ENCODE data around the gene LPCAT3.

Gene LPCAT3

DNA sequence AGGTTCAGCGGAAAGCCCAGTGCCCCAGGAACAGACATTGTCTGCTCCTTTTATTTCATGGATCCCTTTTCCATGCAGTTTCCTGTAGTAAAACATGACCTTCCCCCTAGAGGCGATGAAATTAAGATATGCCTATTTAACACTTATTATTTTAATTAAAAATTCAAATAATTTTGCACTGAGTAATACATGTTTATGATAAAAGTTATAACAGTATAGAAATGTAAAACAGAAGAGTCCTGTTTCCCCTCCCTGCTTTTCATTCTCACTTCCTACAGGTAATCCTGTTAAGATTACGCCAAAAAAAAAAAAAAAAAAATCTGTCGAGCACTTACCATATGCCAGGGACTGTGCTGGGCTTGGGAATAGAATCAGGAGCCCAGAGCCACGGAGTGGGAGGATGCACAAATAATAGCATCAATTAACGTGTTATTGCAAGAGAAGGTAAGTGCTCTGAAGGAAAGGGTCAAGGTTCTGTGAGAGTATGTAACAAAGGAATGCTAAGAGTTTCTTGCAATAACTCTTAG lies 830 bp upstream of the LPCAT3 start:
- no peaks in the 10 kb centered on the region for H3K9me3 Mint-ChIP-seq
- no peak for DNase-seq
- H3K27me3 Mint-ChIP-seq (ENCODE audit: low read depth, poor library complexity) = no peaks in the 10 kb centered on the region
- TF ChIP-seq, protein P1, sequence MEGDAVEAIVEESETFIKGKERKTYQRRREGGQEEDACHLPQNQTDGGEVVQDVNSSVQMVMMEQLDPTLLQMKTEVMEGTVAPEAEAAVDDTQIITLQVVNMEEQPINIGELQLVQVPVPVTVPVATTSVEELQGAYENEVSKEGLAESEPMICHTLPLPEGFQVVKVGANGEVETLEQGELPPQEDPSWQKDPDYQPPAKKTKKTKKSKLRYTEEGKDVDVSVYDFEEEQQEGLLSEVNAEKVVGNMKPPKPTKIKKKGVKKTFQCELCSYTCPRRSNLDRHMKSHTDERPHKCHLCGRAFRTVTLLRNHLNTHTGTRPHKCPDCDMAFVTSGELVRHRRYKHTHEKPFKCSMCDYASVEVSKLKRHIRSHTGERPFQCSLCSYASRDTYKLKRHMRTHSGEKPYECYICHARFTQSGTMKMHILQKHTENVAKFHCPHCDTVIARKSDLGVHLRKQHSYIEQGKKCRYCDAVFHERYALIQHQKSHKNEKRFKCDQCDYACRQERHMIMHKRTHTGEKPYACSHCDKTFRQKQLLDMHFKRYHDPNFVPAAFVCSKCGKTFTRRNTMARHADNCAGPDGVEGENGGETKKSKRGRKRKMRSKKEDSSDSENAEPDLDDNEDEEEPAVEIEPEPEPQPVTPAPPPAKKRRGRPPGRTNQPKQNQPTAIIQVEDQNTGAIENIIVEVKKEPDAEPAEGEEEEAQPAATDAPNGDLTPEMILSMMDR (IDR thresholded peaks at IDR 0.05) = no peak
- peak overlapping the region; percentile 90 for H3K4me3 Mint-ChIP-seq
- peaks cover 30% of the 10 kb centered on the region for H3K4me1 Mint-ChIP-seq
- H3K36me3 Mint-ChIP-seq (ENCODE audit: low read depth) = peaks cover under 1% of the 10 kb centered on the region
- H3K27ac Mint-ChIP-seq = peak overlapping the region; percentile 43

DNA sequence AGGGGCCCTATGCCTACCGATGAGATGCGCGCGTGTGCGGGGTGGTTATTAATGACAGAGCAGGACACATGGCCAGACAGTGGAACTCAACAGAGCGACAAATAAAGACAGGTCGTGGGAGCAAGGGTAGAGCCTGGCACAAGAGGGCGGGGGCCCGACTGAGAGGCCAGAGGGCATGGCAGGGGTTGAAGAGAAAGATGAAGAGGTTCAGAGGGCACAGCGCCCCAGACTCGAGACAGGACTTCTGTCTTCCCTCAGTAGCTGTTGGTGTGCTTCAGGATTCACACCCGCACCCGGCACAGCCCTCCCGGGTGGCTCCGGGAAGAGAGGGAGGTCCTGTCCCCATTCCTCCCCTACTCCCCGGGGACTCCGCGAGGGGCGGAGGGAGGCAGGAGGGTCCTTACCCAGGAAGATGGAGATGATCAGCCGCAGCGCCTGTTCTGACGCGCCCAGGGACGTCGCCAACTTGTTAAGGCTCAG lies 366 bp downstream of the LPCAT3 start:
- Mint-ChIP-seq H3K4me3 (peak overlapping the region; percentile 90), H3K36me3 (ENCODE audit: low read depth) (peaks cover 11% of the 10 kb centered on the region), H3K27me3 (ENCODE audit: low read depth, poor library complexity) (peaks cover 4% of the 10 kb centered on the region), H3K4me1 (peaks cover 30% of the 10 kb centered on the region), H3K9me3 (no peaks in the 10 kb centered on the region), H3K27ac (peak overlapping the region; percentile 19)
- DNase-seq = peak; percentile 77
- TF ChIP-seq, protein P1 (IDR thresholded peaks at IDR 0.05) = no peak

DNA sequence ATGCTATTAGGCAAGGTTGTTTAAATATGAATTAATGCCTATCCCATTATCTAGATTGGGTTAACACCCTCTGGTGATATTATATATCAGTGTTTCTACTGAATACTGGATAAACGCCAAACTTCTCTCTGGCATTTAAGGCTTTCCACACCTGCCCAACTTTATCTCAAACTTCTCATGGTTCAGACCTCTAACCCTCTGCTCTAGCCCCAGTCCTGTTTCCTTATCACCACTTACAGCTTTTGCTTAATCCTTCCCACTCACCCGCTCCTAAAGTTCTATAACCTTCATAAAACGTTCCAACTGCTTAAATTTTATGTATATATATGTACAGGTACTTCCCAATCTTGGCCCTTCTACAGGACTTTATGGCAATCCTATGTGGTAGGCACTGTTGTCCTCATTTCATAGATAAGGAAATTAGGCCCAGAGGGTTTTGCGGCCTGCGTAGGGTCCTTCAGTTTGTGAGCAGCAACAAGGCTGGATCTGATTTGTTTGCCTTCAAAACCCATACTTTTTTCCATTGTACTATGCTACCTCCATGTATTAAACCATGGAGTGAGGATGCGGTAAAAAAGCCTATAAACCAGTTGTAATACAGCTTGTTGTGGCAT lies 1.2 kb downstream of the LPCAT3 start:
- H3K27me3 Mint-ChIP-seq (ENCODE audit: low read depth, poor library complexity) = peaks cover 5% of the 10 kb centered on the region
- H3K4me3 Mint-ChIP-seq = peak overlapping the region; percentile 90
- no peaks in the 10 kb centered on the region for H3K9me3 Mint-ChIP-seq
- H3K27ac Mint-ChIP-seq = no peak overlapping the region
- TF ChIP-seq, protein P1 (IDR thresholded peaks at IDR 0.05) = no peak
- H3K4me1 Mint-ChIP-seq = peaks cover 30% of the 10 kb centered on the region
- no peak for DNase-seq
- H3K36me3 Mint-ChIP-seq (ENCODE audit: low read depth) = peaks cover 13% of the 10 kb centered on the region

DNA sequence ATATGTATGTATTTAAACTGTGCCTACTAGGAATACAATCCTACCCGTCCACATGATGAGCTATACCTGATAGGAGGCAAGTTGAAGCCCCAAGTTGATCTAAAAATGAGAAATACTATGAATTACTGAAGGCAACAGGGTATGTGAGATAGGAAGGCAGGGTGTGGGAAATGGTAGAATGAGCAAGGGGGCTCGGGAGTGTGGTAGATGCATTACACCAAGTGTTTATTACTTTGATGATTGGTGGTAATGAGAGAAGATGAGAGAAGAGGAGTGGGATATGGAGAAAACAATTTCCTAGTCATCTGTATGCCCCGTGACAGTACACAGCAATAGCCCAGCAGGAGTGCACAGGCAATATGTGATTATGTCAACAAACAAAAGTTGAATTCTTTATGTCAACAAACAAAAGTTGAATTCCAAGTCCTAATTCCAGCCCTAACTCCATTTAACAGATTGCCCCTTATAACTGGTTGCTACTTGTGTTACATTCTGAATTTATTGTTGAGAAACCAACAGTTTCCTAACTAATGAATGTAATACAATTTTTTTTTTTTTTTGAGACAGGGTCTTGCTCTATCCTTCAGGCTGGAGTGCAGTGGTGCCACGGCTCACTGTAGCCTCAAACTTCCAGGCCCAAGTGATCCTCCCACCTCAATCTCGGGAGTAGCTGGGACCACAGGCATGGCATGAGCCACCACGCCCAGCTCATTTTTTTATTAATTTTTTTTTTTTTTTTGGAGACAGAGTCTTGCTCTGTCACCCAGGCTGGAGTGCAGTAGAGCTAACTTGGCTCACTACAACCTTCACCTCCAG lies 2.5 kb downstream of the LPCAT3 start:
- Mint-ChIP-seq H3K27ac (no peak overlapping the region), H3K9me3 (no peaks in the 10 kb centered on the region), H3K4me3 (no peak overlapping the region), H3K4me1 (peaks cover 30% of the 10 kb centered on the region), H3K36me3 (ENCODE audit: low read depth) (peaks cover 13% of the 10 kb centered on the region), H3K27me3 (ENCODE audit: low read depth, poor library complexity) (peaks cover 5% of the 10 kb centered on the region)
- DNase-seq = no peak
- TF ChIP-seq, protein P1 (IDR thresholded peaks at IDR 0.05) = no peak

DNA sequence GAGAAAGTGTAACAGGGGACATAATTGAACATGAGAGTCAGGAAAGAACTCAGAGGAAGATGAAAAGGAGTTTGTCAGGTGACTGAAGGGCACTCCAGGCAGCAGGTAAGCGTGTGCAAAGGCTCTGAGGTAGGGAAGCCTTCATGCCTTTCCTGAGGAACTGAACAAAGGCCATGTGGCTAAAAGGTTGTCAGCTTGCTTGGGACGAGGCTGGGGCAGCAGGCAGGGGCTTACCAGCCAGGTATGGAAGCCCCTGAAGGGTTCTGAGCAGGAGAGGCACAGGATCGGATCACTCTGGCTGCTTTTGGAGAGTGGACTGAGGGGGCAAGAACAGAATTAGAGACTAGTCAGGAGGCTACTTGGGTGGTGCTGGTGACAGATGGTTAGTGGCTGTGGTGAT lies 5.2 kb downstream of the LPCAT3 start:
- Mint-ChIP-seq H3K27me3 (ENCODE audit: low read depth, poor library complexity) (peaks cover 5% of the 10 kb centered on the region), H3K27ac (no peak overlapping the region), H3K9me3 (no peaks in the 10 kb centered on the region), H3K4me3 (no peak overlapping the region), H3K4me1 (peaks cover 21% of the 10 kb centered on the region), H3K36me3 (ENCODE audit: low read depth) (peaks cover 26% of the 10 kb centered on the region)
- DNase-seq = no peak
- TF ChIP-seq, protein P1 (IDR thresholded peaks at IDR 0.05) = no peak
